K562 (cell line): Measurements from ENCODE around the gene DNM1. TPM values are rescaled to one million over a fixed set of nuclear protein-coding genes. Genes with fewer than 3 reads are reported as not detected.
A peak's percentile ranks its signal among the peaks of the same experiment; 100 is the strongest.

ENCODE experiments used
- BHLHE40 ChIP-seq: IDR thresholded peaks from 2 replicates; pipeline ENCODE4 v1.6.1; 2011; ENCODE audit warnings: low read length, improper control_type of control experiment
- CBFB ChIP-seq: sonication (generic); formaldehyde crosslinking; IDR thresholded peaks from 2 replicates; pipeline ENCODE4 v1.4.0; 2020; ENCODE audit warnings: mild to moderate bottlenecking, missing genetic modification reagents
- ESRRB ChIP-seq: fragments of 250-450 bp; sonication (Bioruptor Pico); IDR thresholded peaks from 2 replicates; pipeline ENCODE4 v1.5.0; 2020; ENCODE audit warnings: mild to moderate bottlenecking, moderate library complexity, borderline replicate concordance
- ETS2 ChIP-seq: IDR thresholded peaks from 2 replicates; pipeline ENCODE4 v1.6.1; 2016; ENCODE audit warnings: borderline replicate concordance, missing genetic modification characterization, mild to moderate bottlenecking, moderate library complexity, missing compliant biosample characterization; ENCODE audit not compliant: poor library complexity, severe bottlenecking
- GABPB1 ChIP-seq: sonication (generic); formaldehyde crosslinking; IDR thresholded peaks from 2 replicates; pipeline ENCODE4 v1.8.0; 2022; ENCODE audit warnings: mild to moderate bottlenecking, missing genetic modification reagents
- GTF2E2 ChIP-seq: fragments of 200-800 bp; sonication (Bioruptor generic); IDR thresholded peaks from 2 replicates; pipeline ENCODE4 v1.6.1; 2016; ENCODE audit warnings: missing genetic modification characterization, missing compliant biosample characterization
- MAZ ChIP-seq, 2 experiments: fragments of 450-650 bp in 1 of 2; sonication (generic) in 1 of 2; formaldehyde crosslinking; IDR thresholded peaks in 1 of 2; conservative IDR thresholded peaks in 1 of 2; 2 replicates each; pipeline versions ENCODE4 v1.4.0 to v1.5.0; 2020; ENCODE audit warnings: mild to moderate bottlenecking in 1 of 2, missing genetic modification reagents in 1 of 2
- MXI1 ChIP-seq: IDR thresholded peaks from 2 replicates; pipeline ENCODE4 v1.6.1; 2011; ENCODE audit warnings: low read depth, mild to moderate bottlenecking, improper control_type of control experiment, low read length
- NFYB ChIP-seq: IDR thresholded peaks from 2 replicates; pipeline ENCODE4 v1.6.1; 2011; ENCODE audit warnings: mild to moderate bottlenecking, moderate library complexity; ENCODE audit not compliant: insufficient read length; ENCODE audit errors: extremely low read depth
- NR4A1 ChIP-seq, 2 experiments: fragments of 250-450 bp in 1 of 2; fragments of 450-650 bp in 1 of 2; sonication (Bioruptor Pico) in 1 of 2; IDR thresholded peaks; 2 replicates each; pipeline versions ENCODE4 v1.4.0 to v1.6.1; 2016 to 2020; ENCODE audit warnings: mild to moderate bottlenecking in 2 of 2, missing compliant biosample characterization in 1 of 2, missing genetic modification characterization in 1 of 2, moderate library complexity in 1 of 2
- PYGO2 ChIP-seq: fragments of 450-650 bp; IDR thresholded peaks from 2 replicates; pipeline ENCODE4 v1.6.1; 2016; ENCODE audit warnings: mild to moderate bottlenecking, missing genetic modification characterization, moderate library complexity, missing compliant biosample characterization
- RFX1 ChIP-seq: fragments of 450-650 bp; IDR thresholded peaks from 2 replicates; pipeline ENCODE4 v1.6.1; 2016; ENCODE audit warnings: mild to moderate bottlenecking, moderate library complexity
- SAFB ChIP-seq: fragments of 200-400 bp; formaldehyde crosslinking; IDR thresholded peaks from 2 replicates; pipeline ENCODE4 v1.6.1; 2017; ENCODE audit warnings: low read depth, low read length, borderline replicate concordance
- SMAD3 ChIP-seq: fragments of 450-650 bp; formaldehyde crosslinking; conservative IDR thresholded peaks from 2 replicates; pipeline ENCODE4 v1.4.0; 2020; ENCODE audit warnings: mild to moderate bottlenecking
- STAT6 ChIP-seq: sonication (generic); formaldehyde crosslinking; IDR thresholded peaks from 2 replicates; pipeline ENCODE4 v1.8.1; 2023; ENCODE audit warnings: mild to moderate bottlenecking, missing genetic modification reagents
- ZKSCAN1 ChIP-seq: fragments of 150-350 bp; IDR thresholded peaks from 2 replicates; pipeline ENCODE4 v1.6.1; 2016; ENCODE audit warnings: low read depth, low read length
- ZNF165 ChIP-seq: fragments of 250-450 bp; sonication (Bioruptor Pico); IDR thresholded peaks from 2 replicates; pipeline ENCODE4 v1.4.0; 2020; ENCODE audit warnings: borderline replicate concordance
- ZNF212 ChIP-seq: fragments of 450-650 bp; formaldehyde crosslinking; IDR thresholded peaks from 2 replicates; pipeline ENCODE4 v1.4.0; 2020; ENCODE audit warnings: mild to moderate bottlenecking
- ZNF384 ChIP-seq: IDR thresholded peaks from 2 replicates; pipeline ENCODE4 v1.6.1; 2012; ENCODE audit warnings: low read depth, low read length, improper control_type of control experiment
- ZNF584 ChIP-seq: fragments of 200-800 bp; sonication (Bioruptor generic); IDR thresholded peaks from 2 replicates; pipeline ENCODE4 v1.6.1; 2016; ENCODE audit warnings: low read depth, mild to moderate bottlenecking, missing genetic modification characterization, missing compliant biosample characterization
- ZNF764 ChIP-seq: fragments of 250-450 bp; sonication (Bioruptor Pico); IDR thresholded peaks from 2 replicates; pipeline ENCODE4 v1.4.0; 2020; ENCODE audit warnings: low read depth, mild to moderate bottlenecking, moderate library complexity
- polyA plus RNA-seq, 8 experiments: library from polyadenylated mRNA; depleted of rRNA in 4 of 8; stranded (reverse) in 5 of 8; unstranded in 3 of 8; fragments of >200 nt; fragmentation: Nextera tagmentation in 2 of 8; fragmentation: Illumina TruSeq in 1 of 8; extraction: Ambion mirVana in 2 of 8; extraction: Trizol in 1 of 8; gene quantifications; 2 replicates each; pipeline versions ENCODE4 v1.2.1 to v1.2.3, GENCODE V29; 2011 to 2014; ENCODE audit warnings: inconsistent platforms in 1 of 8, missing spikeins in 1 of 8
- total RNA-seq, 7 experiments: library from RNA; depleted of rRNA in 6 of 7; stranded (reverse); fragments of >200 nt in 6 of 7; fragmentation: Illumina TruSeq in 2 of 7; extraction: Trizol in 2 of 7; gene quantifications; 2 replicates each; pipeline versions ENCODE4 v1.2.1 to v1.2.3, GENCODE V29; 2011 to 2021; ENCODE audit warnings: low replicate concordance in 1 of 7
- TF ChIP-seq, protein P1 (sequence below), 2 experiments: fragments of 450-650 bp in 1 of 2; sonication (generic) in 1 of 2; formaldehyde crosslinking; conservative IDR thresholded peaks; 2 replicates each; pipeline versions ENCODE4 v1.4.0 to v1.8.1; 2020 to 2022; ENCODE audit warnings: mild to moderate bottlenecking in 1 of 2, missing genetic modification reagents in 1 of 2
- TF ChIP-seq, protein P2 (sequence below): fragments of 450-650 bp; formaldehyde crosslinking; conservative IDR thresholded peaks from 2 replicates; pipeline ENCODE4 v1.4.0; 2022; ENCODE audit warnings: mild to moderate bottlenecking, missing genetic modification characterization

The DNM1 gene
- total and polyA plus RNA-seq, 9 of the 15 experiments (the other 6 are each of a cell fraction or from before 2014, with no cell fraction given), result 0.39 to 23.1 (median 9.1) TPM

DNA sequence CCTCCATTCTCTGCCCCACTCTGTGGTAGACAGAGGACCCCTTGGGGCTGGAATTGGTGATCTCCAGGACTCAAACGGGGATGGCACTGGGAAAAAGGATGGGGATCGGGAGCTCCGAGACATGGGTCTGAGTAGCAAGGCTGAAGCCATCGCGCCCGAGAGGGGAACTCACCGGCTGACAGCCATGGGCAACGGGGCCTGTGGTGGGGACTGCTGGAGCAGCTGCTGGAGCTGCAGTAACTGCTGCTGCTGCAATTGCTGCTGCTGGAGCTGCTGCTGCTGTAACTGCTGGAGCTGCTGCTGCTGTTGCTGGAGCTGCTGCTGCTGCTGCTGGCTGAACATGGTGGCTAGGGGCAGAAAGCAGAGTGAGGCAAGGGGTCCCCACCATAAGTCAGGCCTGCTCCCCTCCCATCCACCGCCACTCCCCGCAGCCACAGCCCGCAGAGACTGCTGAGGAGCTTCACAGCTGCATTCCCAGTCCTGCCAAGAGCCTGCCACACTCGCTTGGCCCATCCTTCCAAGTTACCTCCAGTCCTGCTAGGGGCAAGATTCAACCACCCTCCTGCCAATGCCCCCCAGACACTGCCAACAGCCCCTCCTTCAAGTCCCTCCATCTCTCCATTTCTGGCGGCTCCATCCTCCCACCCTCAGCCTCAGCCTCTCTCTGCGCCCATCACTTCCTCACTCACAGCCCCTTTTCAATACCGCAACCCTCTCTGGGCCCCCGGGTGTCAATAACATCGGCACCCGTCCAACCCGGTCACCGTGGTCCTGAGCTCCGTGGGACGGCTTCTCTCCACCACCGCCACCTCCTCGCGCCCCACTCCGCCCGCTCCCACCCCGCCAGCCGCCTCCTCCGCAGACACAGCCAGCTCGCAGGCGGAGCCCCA lies 12.4 kb upstream of the DNM1 start (continued):
- TF ChIP-seq ETS2 (tag) (no peak), MAZ (CRISPR knock-in tag; conservative IDR thresholded peaks at IDR 0.05 in 1 of 2, IDR thresholded peaks at IDR 0.05 in 1 of 2) (no peak), MXI1 (no peak), NFYB (no peak), CBFB (CRISPR knock-in tag) (no peak), ESRRB (no peak), GABPB1 (no peak), STAT6 (CRISPR knock-in tag) (no peak), PYGO2 (tag) (no peak), RFX1 (no peak), ZNF212 (no peak), NR4A1 (CRISPR knock-in tag; IDR thresholded peaks at IDR 0.05) (peak; percentile 55; the same call in 1 of the 2 replicates), NR4A1 (tag; IDR thresholded peaks at IDR 0.05) (no peak), BHLHE40 (no peak), ZKSCAN1 (no peak), SAFB (no peak), GTF2E2 (tag) (no peak), ZNF165 (CRISPR knock-in tag) (0 out of 2 replicates have a peak, but pooled peaks have one; percentile 19), ZNF764 (CRISPR knock-in tag) (no peak), SMAD3 (CRISPR knock-in tag) (0 out of 2 replicates have a peak, but pooled peaks have one; percentile 28), ZNF384 (no peak), ZNF584 (CRISPR knock-in tag) (no peak)
- TF ChIP-seq, protein P1, sequence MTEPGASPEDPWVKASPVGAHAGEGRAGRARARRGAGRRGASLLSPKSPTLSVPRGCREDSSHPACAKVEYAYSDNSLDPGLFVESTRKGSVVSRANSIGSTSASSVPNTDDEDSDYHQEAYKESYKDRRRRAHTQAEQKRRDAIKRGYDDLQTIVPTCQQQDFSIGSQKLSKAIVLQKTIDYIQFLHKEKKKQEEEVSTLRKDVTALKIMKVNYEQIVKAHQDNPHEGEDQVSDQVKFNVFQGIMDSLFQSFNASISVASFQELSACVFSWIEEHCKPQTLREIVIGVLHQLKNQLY (CRISPR knock-in tag; conservative IDR thresholded peaks at IDR 0.05), result 0 out of 4 replicates have a peak, but pooled peaks of 1 of the 2 experiments have one; percentile 37
- TF ChIP-seq, protein P2, sequence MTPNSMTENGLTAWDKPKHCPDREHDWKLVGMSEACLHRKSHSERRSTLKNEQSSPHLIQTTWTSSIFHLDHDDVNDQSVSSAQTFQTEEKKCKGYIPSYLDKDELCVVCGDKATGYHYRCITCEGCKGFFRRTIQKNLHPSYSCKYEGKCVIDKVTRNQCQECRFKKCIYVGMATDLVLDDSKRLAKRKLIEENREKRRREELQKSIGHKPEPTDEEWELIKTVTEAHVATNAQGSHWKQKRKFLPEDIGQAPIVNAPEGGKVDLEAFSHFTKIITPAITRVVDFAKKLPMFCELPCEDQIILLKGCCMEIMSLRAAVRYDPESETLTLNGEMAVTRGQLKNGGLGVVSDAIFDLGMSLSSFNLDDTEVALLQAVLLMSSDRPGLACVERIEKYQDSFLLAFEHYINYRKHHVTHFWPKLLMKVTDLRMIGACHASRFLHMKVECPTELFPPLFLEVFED (CRISPR knock-in tag), result peak; percentile 98
